Subcutaneous adipose tissue (tissue), 4 donors: ENCODE measurements around the gene PPP1R18. TPM values are rescaled to one million over a fixed set of nuclear protein-coding genes. Genes with fewer than 3 reads are reported as not detected.

Experiments
- total RNA-seq, 4 donors: library from RNA; depleted of rRNA; stranded (reverse); fragments of >200 nt; gene quantifications; one replicate each; pipeline ENCODE4 v1.1.0, GENCODE V29; 2016
- TF ChIP-seq, protein P1 (sequence below): fragments of 450-650 bp; IDR thresholded peaks from one replicate; pipeline ENCODE4 v1.5.1; 2016; ENCODE audit warnings: low read depth, mild to moderate bottlenecking, control low read depth, antibody characterized with exemption, moderate library complexity

Gene PPP1R18
- total RNA-seq, 4 donors from 2014 or later, result 29.2 to 43.9 (median 40.0) TPM

DNA sequence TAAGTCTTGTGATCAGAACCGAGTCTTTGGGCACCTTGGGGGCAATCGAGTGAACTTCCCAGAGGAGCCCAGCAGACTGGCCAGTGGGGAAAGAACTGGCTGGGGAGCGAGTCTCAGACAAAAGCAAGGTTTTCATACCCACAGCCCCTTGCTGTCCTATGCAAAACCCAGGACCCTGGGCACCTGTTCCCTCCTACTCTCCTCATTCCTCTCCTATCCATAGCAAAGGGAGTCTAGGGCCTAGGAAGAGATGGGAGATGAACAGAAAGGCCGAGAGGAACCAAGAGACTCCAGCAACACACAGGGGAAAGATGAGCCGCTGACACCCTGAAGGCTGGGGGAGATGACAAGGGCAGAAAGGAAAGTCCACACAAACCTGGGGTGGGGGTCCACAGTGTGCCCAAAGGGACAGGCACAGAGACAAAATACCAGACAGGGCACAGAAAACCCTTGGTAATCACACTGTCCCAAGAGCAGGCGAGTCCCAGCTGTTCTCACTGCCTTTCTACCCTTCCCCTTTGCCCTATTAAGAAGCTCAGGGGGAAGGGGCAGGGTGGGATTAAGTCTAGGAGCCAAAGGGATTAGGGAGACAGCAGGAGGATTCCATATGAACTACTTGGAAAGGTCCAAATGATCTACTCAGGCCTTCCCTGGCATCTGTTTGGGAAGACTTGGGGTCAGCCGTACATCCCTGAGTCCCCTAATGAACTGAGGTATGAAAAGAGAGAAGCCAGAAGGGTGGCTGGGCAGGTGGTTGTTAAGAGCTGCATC lies 6.5 kb downstream of the PPP1R18 start:
- TF ChIP-seq, protein P1, sequence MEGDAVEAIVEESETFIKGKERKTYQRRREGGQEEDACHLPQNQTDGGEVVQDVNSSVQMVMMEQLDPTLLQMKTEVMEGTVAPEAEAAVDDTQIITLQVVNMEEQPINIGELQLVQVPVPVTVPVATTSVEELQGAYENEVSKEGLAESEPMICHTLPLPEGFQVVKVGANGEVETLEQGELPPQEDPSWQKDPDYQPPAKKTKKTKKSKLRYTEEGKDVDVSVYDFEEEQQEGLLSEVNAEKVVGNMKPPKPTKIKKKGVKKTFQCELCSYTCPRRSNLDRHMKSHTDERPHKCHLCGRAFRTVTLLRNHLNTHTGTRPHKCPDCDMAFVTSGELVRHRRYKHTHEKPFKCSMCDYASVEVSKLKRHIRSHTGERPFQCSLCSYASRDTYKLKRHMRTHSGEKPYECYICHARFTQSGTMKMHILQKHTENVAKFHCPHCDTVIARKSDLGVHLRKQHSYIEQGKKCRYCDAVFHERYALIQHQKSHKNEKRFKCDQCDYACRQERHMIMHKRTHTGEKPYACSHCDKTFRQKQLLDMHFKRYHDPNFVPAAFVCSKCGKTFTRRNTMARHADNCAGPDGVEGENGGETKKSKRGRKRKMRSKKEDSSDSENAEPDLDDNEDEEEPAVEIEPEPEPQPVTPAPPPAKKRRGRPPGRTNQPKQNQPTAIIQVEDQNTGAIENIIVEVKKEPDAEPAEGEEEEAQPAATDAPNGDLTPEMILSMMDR, result no peak

DNA sequence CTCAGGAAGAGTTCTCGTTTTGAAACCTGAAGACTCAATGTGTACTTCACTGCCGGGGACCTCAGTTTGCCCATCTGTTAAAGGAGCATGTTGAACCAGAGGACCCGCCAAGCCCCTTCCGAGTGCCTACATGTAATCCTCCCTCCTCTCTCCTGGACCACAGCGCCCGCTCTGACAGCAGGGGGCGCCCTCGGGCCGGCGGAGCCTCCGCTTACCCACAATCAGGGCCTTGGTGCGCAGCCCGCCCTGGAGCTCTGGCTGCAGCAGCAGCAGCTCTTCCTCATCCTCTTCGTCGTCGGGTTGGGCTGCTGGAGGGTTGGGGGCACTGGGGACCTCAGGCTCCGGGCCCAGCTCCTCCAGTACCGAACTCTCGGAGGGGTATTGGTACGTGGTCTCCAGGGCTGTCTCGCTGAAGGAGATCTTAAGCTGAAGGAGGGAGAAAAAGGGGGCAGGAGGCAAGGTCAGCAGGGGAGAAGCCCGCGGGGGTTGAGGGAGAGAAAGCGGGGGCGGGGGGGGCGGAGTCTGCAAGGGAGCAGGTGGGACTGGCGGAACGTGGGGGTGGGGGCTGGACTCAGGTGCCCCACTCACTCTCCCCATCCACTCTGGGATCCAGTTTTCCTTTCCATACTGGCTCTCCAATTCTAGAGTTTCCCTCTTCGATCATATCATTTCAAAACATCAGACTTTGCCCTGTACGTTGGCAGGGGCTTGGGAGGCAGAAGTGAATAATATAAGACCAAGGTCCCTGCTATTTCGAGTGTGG lies 7.3 kb downstream of the PPP1R18 start:
- TF ChIP-seq, protein P1, result no peak

DNA sequence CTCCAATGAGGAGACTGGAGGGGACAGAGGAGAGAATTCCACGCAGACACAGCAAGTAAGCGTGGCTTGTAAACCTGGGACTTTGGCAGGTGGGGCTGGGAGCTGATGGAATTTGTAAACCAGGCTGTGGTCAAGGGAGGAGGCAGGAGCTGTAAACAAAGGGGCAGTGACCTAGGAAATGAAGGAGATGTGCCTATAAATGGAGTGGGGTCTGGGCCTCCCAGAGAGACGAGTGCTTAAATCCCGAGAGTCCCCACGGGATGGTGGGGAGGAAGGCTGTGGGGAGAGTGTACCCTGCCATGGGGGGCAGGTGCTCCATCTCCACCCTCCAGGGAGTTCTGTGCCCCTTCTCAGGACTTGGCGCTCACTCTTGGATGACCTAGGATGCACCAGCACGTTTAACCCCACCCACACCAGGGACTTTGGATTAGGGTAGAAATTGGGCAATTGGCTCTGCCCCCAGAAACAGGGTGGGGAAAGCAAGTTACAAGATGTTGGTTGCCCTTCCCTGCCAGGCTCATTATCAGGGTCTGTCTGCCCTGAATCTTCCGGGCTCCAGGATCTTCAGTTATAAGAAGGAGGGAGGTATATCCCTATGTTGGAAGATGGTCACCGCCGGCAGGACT lies 9.7 kb downstream of the PPP1R18 start:
- TF ChIP-seq, protein P1, result no peak

DNA sequence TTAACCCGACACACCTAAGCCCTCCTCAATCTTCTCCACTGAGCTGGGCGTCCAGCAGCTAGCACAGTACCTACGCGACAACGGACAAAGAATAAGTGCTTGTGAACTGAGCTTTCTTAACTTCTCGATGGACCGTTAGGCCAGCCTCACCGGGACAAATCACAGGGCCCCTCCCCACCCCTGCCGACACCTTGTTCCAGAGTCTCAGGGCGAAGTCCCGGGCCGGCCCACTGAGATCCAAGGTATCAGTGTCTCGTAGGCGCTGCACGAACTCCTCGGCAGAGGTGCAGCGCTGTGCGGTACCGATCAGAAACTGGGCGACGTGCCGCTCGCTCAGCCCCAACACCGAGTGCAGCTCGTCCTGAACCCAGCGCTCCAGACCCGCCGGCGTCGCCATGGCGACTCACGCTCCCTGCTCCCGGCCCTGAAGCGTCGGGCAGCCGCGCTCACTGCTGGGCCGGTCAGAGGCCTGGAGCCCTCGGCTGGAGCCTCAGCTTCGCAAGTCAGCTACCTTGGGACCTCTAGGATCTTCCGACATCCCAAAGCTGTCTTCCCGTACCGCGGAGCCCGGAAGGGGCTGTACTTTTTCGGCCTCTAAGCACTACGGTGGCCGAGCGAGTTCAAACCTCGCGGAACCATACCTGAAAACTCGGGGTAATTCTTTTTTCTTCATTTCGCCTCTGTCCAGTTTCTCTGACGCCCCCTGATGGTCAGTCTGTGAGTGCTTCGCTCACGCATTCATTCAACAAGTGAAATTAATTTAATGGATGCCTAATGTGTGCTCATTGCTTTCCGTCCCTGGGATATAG lies 13.8 kb downstream of the PPP1R18 start, which contains the start of gene DHX16:
DHX16 (minus strand) TSS at position 562 of the 809 bp plus-strand sequence; CDS start at position 397, 165 bp downstream.
- TF ChIP-seq, protein P1, result no peak

GRCh38 chr6:30670760-30671527 lies 15.5 kb downstream of the PPP1R18 start:
- TF ChIP-seq, protein P1, result no peak

- TF ChIP-seq, protein P1, result no peak
Measured at GRCh38 chr6:30664994-30665767, 21.3 kb downstream of the PPP1R18 start.
